Stimulated activated CD8-positive, alpha-beta memory T cell treated with anti-CD3 and anti-CD28 coated beads, Interleukin-12 subunit alpha, Interleukin-12 subunit beta, amount 100 ng/mL, for 1 hour (primary cell): ENCODE data around the gene CBFB.
"Not testable (repeated sequence)": the region's sequence is repeated elsewhere in the genome, so short reads cannot be mapped to it uniquely, and the experiment has no call there.

Experiments used
- DNase-seq: peaks from one replicate; pipeline ENCODE4 v3.0.0-alpha.2; 2020; ENCODE audit warnings: low read depth

Gene CBFB

GRCh38 chr16:67041520-67041919, 12.6 kb downstream of the CBFB start:
- DNase-seq, result not testable (repeated sequence)

- DNase-seq, result no peak
These were observed 14.5 kb downstream of the CBFB start for GRCh38 chr16:67043420-67043819.

GRCh38 chr16:67050796-67051195, 21.8 kb downstream of the CBFB start:
- no peak for DNase-seq

- DNase-seq, result no peak
These were observed 23.4 kb downstream of the CBFB start for GRCh38 chr16:67052399-67052798.

- no peak for DNase-seq
These were observed 24.9 kb downstream of the CBFB start for GRCh38 chr16:67053767-67054334.

GRCh38 chr16:67054901-67055300, 26.0 kb downstream of the CBFB start:
- DNase-seq, result no peak

GRCh38 chr16:67055712-67056487, 27.0 kb downstream of the CBFB start:
- DNase-seq, result no peak

- DNase-seq, result no peak
These were observed 34.1 kb downstream of the CBFB start for GRCh38 chr16:67063008-67063407.

GRCh38 chr16:67068212-67068753, 39.3 kb downstream of the CBFB start:
- no peak for DNase-seq

GRCh38 chr16:67071476-67072048, 42.6 kb downstream of the CBFB start:
- DNase-seq, result no peak

GRCh38 chr16:67075331-67075730, 46.4 kb downstream of the CBFB start:
- no peak for DNase-seq

- DNase-seq, result no peak
These were observed 48.9 kb downstream of the CBFB start for GRCh38 chr16:67077871-67078270.

GRCh38 chr16:67082100-67082499, 53.2 kb downstream of the CBFB start:
- no peak for DNase-seq

GRCh38 chr16:67082891-67083290, 53.9 kb downstream of the CBFB start:
- DNase-seq, result no peak

- DNase-seq, result no peak
These were observed 55.5 kb downstream of the CBFB start for GRCh38 chr16:67084345-67085028.

- DNase-seq, result no peak
These were observed 57.9 kb downstream of the CBFB start for GRCh38 chr16:67086822-67087221.

- no peak for DNase-seq
These were observed 58.3 kb downstream of the CBFB start for GRCh38 chr16:67087291-67087690.

GRCh38 chr16:67087803-67088202, 58.9 kb downstream of the CBFB start:
- no peak for DNase-seq

- no peak for DNase-seq
These were observed 59.6 kb downstream of the CBFB start for GRCh38 chr16:67088551-67088950.

- DNase-seq, result no peak
These were observed 60.2 kb downstream of the CBFB start for GRCh38 chr16:67089101-67089500.

- no peak for DNase-seq
These were observed 63.1 kb downstream of the CBFB start for GRCh38 chr16:67091906-67092566.

GRCh38 chr16:67093098-67093726, 64.3 kb downstream of the CBFB start:
- no peak for DNase-seq
